IMR-90 (cell line): ENCODE measurements around the gene TRPV4. TPM values are rescaled to one million over a fixed set of nuclear protein-coding genes. Genes with fewer than 3 reads are reported as not detected.

Source experiments
- ATAC-seq: fragments of 200-7000 bp; cut with Tn5 transposase; 2 replicates; pipeline ENCODE4 v1.9.1; 2020; ENCODE audit warnings: low read depth, mild to moderate bottlenecking, moderate library complexity
- BruUV-seq: library from RNA; stranded (reverse); fragments of 400-500 nt; replicated peaks from 2 replicates; lab custom pipeline; 2021; lab: Mats Ljungman, UMichigan
- CTCF ChIA-PET: fragments of 300-600 bp; formaldehyde crosslinking; extraction: SDS; loops from one replicate; lab custom pipeline; 2021; ENCODE audit warnings: antibody characterized with exemption; lab: Yijun Ruan, JAX
- POLR2A ChIA-PET: fragments of 300-600 bp; sonication (Branson Sonifier 250); formaldehyde crosslinking; loops from one replicate; lab custom pipeline; 2022; ENCODE audit warnings: antibody characterized with exemption; ENCODE audit not compliant: unreplicated experiment; lab: Charles Lee
- DNase-seq: peaks from one replicate; pipeline ENCODE4 v3.0.0; 2013
- H2AFZ ChIP-seq: replicated peaks from 2 replicates; pipeline ENCODE3; 2013; ENCODE audit warnings: low read length, mild to moderate bottlenecking; ENCODE audit not compliant: poor library complexity
- H2AK5ac ChIP-seq: 2 replicates; pipeline ENCODE4 v1.6.1; 2013; ENCODE audit warnings: low read depth, low read length, inconsistent platforms
- H2AK9ac ChIP-seq: replicated peaks from 2 replicates; pipeline ENCODE3; 2013; ENCODE audit warnings: mild to moderate bottlenecking, low read depth, low read length, moderate library complexity; ENCODE audit not compliant: poor library complexity
- H2BK120ac ChIP-seq: 2 replicates; pipeline ENCODE4 v1.6.1; 2013; ENCODE audit warnings: low read depth, low read length, inconsistent platforms
- H2BK15ac ChIP-seq: 3 replicates; pipeline ENCODE4 v1.6.1; 2013; ENCODE audit warnings: low read depth, low read length, inconsistent platforms
- H2BK20ac ChIP-seq: 2 replicates; pipeline ENCODE4 v1.6.1; 2013; ENCODE audit warnings: low read depth, mild to moderate bottlenecking, inconsistent platforms, low read length, moderate library complexity
- H2BK5ac ChIP-seq: 2 replicates; pipeline ENCODE4 v1.6.1; 2013; ENCODE audit warnings: mild to moderate bottlenecking, low read depth, low read length, inconsistent platforms; ENCODE audit not compliant: poor library complexity, severe bottlenecking
- H3K14ac ChIP-seq: replicated peaks from 2 replicates; pipeline ENCODE4 v1.6.1; 2013; ENCODE audit warnings: low read depth, low read length, inconsistent platforms
- H3K18ac ChIP-seq: 2 replicates; pipeline ENCODE4 v1.6.1; 2013; ENCODE audit warnings: low read depth, low read length, control low read depth
- H3K23ac ChIP-seq: 2 replicates; pipeline ENCODE4 v1.6.1; 2013; ENCODE audit warnings: low read depth, low read length, inconsistent platforms
- H3K27ac ChIP-seq: 2 replicates; pipeline ENCODE4 v1.5.1; 2013; ENCODE audit warnings: mild to moderate bottlenecking, control low read depth, low read length; ENCODE audit not compliant: insufficient read depth
- H3K27me3 ChIP-seq: 2 replicates; pipeline ENCODE4 v1.6.1; 2013; ENCODE audit warnings: low read length; ENCODE audit not compliant: control insufficient read depth, insufficient read depth
- H3K36me3 ChIP-seq: 2 replicates; pipeline ENCODE4 v1.6.1; 2013; ENCODE audit warnings: low read length, mixed read lengths; ENCODE audit not compliant: control insufficient read depth, insufficient read depth
- H3K4ac ChIP-seq: 2 replicates; pipeline ENCODE4 v1.6.1; 2013; ENCODE audit warnings: low read depth, low read length, inconsistent platforms
- H3K4me1 ChIP-seq: 2 replicates; pipeline ENCODE4 v1.6.1; 2013; ENCODE audit warnings: low read length, mixed read lengths; ENCODE audit not compliant: control insufficient read depth, insufficient read depth
- H3K4me2 ChIP-seq: 2 replicates; pipeline ENCODE4 v1.6.1; 2013; ENCODE audit warnings: low read depth, mild to moderate bottlenecking, control low read depth, low read length, moderate library complexity
- H3K4me3 ChIP-seq: 2 replicates; pipeline ENCODE4 v1.5.1; 2013; ENCODE audit warnings: low read depth, mild to moderate bottlenecking, control low read depth, low read length, moderate library complexity; ENCODE audit not compliant: insufficient read depth
- H3K56ac ChIP-seq: 2 replicates; pipeline ENCODE4 v1.6.1; 2013; ENCODE audit warnings: low read length, inconsistent platforms; ENCODE audit not compliant: insufficient read depth; ENCODE audit errors: extremely low read depth
- H3K79me1 ChIP-seq, 2 experiments: 2 replicates each; pipeline ENCODE4 v1.6.1; 2013; ENCODE audit warnings: low read length in 2 of 2, inconsistent platforms in 1 of 2, low read depth in 1 of 2
- H3K9ac ChIP-seq: 2 replicates; pipeline ENCODE4 v1.6.1; 2013; ENCODE audit warnings: low read depth, low read length, control low read depth
- H3K9me1 ChIP-seq: 2 replicates; pipeline ENCODE4 v1.6.1; 2013; ENCODE audit warnings: low read length, inconsistent platforms; ENCODE audit not compliant: insufficient read depth
- H3K9me3 ChIP-seq: 2 replicates; pipeline ENCODE4 v1.6.1; 2013; ENCODE audit warnings: low read length; ENCODE audit not compliant: control insufficient read depth, insufficient read depth
- H4K20me1 ChIP-seq: 2 replicates; pipeline ENCODE4 v1.6.1; 2013; ENCODE audit warnings: low read length, inconsistent platforms; ENCODE audit not compliant: insufficient read depth
- H4K5ac ChIP-seq: 2 replicates; pipeline ENCODE4 v1.6.1; 2013; ENCODE audit warnings: mild to moderate bottlenecking, low read depth, low read length, control low read depth
- H4K8ac ChIP-seq, 2 experiments: 2 replicates each; pipeline ENCODE4 v1.6.1; 2013; ENCODE audit warnings: low read depth in 2 of 2, low read length in 2 of 2, control low read depth in 1 of 2, inconsistent platforms in 1 of 2
- H4K91ac ChIP-seq: 2 replicates; pipeline ENCODE4 v1.6.1; 2013; ENCODE audit warnings: low read depth, low read length, inconsistent platforms; ENCODE audit not compliant: insufficient read depth
- BHLHE40 ChIP-seq: fragments of 150-350 bp; IDR thresholded peaks from 2 replicates; pipeline ENCODE4 v1.6.1; 2016; ENCODE audit warnings: mild to moderate bottlenecking, low read depth, low read length
- CEBPB ChIP-seq: IDR thresholded peaks from 2 replicates; pipeline ENCODE4 v1.6.1; 2012; ENCODE audit warnings: low read depth, low read length, improper control_type of control experiment
- CHD1 ChIP-seq: IDR thresholded peaks from 2 replicates; pipeline ENCODE4 v1.6.1; 2012; ENCODE audit warnings: low read depth, low read length, improper control_type of control experiment
- ELK1 ChIP-seq: fragments of 150-350 bp; IDR thresholded peaks from 2 replicates; pipeline ENCODE4 v1.6.1; 2016; ENCODE audit warnings: low read depth, mild to moderate bottlenecking, low read length, moderate library complexity, borderline replicate concordance
- FOS ChIP-seq: fragments of 150-350 bp; IDR thresholded peaks from 2 replicates; pipeline ENCODE4 v1.6.1; 2016; ENCODE audit warnings: low read depth, low read length
- MAFK ChIP-seq: IDR thresholded peaks from 2 replicates; pipeline ENCODE4 v1.6.1; 2012; ENCODE audit warnings: low read depth, low read length, improper control_type of control experiment
- MAZ ChIP-seq: IDR thresholded peaks from 2 replicates; pipeline ENCODE4 v1.6.1; 2012; ENCODE audit warnings: low read depth, mild to moderate bottlenecking, low read length, improper control_type of control experiment, moderate library complexity, borderline replicate concordance
- MXI1 ChIP-seq: IDR thresholded peaks from 2 replicates; pipeline ENCODE4 v1.6.1; 2012; ENCODE audit warnings: low read depth, mild to moderate bottlenecking, low read length, moderate library complexity, borderline replicate concordance
- NFE2L2 ChIP-seq: fragments of 150-350 bp; IDR thresholded peaks from 2 replicates; pipeline ENCODE4 v1.6.1; 2016; ENCODE audit warnings: low read depth, mild to moderate bottlenecking, low read length
- POLR2A ChIP-seq: IDR thresholded peaks from 2 replicates; pipeline ENCODE4 v1.6.1; 2012; ENCODE audit warnings: mild to moderate bottlenecking, low read depth, low read length
- RAD21 ChIP-seq: IDR thresholded peaks from 2 replicates; pipeline ENCODE4 v1.6.1; 2012; ENCODE audit warnings: low read length, improper control_type of control experiment
- RCOR1 ChIP-seq: IDR thresholded peaks from 2 replicates; pipeline ENCODE4 v1.6.1; 2012; ENCODE audit warnings: mild to moderate bottlenecking, low read length, improper control_type of control experiment; ENCODE audit not compliant: insufficient replicate concordance
- RFX5 ChIP-seq: IDR thresholded peaks from 2 replicates; pipeline ENCODE4 v1.8.0; 2012; ENCODE audit warnings: low read depth, mild to moderate bottlenecking, low read length, moderate library complexity
- USF2 ChIP-seq: fragments of 150-350 bp; IDR thresholded peaks from 2 replicates; pipeline ENCODE4 v1.6.1; 2017; ENCODE audit warnings: mild to moderate bottlenecking, antibody characterized with exemption, low read length, low read depth
- WGBS, 2 experiments: methylation state at CpG; one replicate each; pipeline versions ENCODE4 v1.1.5 to v1.1.7; 2013; ENCODE audit warnings: missing lambda C conversion rate in 2 of 2; ENCODE audit not compliant: insufficient read length in 1 of 2; ENCODE audit errors: extremely low coverage in 2 of 2; 5-methylcytosine and 5-hydroxymethylcytosine counted together
- dilution Hi-C: fragments of 300-500 bp; cut with HindIII; formaldehyde crosslinking; loops from one replicate; pipeline ENCODE4 v1.14.3; 2018; ENCODE audit warnings: low sequenced_read_pairs; ENCODE audit not compliant: unreplicated experiment
- in situ Hi-C: fragments of 300-500 bp; cut with MboI; formaldehyde crosslinking; loops from 3 replicates; pipeline ENCODE4 v1.14.3; 2019; ENCODE audit warnings: low sequenced_read_pairs, inconsistent platforms, mixed read lengths
- intact Hi-C: fragments of 100-400 bp; cut with micrococcal nuclease; formaldehyde crosslinking; loops from 2 replicates; pipeline ENCODE4 v1.10.0; 2022
- polyA plus RNA-seq, 3 experiments: library from polyadenylated mRNA; depleted of rRNA; stranded (reverse); fragments of >200 nt; gene quantifications; 2 replicates each; pipeline ENCODE4 v1.2.3, GENCODE V29; 2012; ENCODE audit warnings: low replicate concordance in 1 of 3
- total RNA-seq: library from RNA; depleted of rRNA; stranded (reverse); fragments of >200 nt; gene quantifications from 2 replicates; pipeline ENCODE4 v1.2.3, GENCODE V29; 2012
- TF ChIP-seq, protein P1 (sequence below): conservative IDR thresholded peaks from 2 replicates; pipeline ENCODE4 v1.5.1; 2012; ENCODE audit warnings: mild to moderate bottlenecking, low read depth, low read length, improper control_type of control experiment

The TRPV4 gene
- total and polyA plus RNA-seq, 2 of the 4 experiments (the other 2 are of a cell fraction) = 1.1 to 6.1 TPM

DNA sequence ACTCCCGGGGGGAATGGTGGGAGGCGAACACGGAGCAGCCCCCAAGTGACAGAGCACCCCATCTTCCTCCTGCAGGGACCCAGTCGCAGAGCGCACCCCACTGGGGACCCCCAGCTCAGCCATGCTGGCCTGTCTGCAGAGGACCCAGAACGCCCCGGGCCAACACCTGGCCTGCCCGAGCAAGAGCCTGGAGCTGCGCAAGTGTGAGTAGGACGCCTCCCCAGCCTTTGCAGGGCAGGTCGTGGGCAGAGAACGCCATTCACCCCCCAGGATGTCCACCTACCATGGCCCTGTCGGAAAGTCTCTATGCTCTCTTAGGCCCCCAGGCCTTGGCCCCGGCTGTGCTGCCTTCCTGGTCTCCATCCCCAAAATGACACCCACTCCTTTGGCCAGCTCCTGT is 89.2 kb downstream of the TRPV4 start:
- POLR2A ChIA-PET = no interaction called here
- no TSS peak for BruUV-seq
- H3K9me3 ChIP-seq = no peaks in the 10 kb centered on the region

More for the DNA sequence above, 89.2 kb downstream of the TRPV4 start:
- Histone ChIP-seq H3K4me1 (peaks cover 5% of the 10 kb centered on the region; the same call in 1 of the 2 replicates), H2BK20ac (no peak overlapping the region), H3K27me3 (peaks cover 5% of the 10 kb centered on the region), H3K18ac (no peak overlapping the region; the same call in 1 of the 2 replicates), H3K79me1 (no peaks in the 10 kb centered on the region), H2BK120ac (no peak overlapping the region), H2AK9ac (no peak overlapping the region), H3K4me2 (no peak overlapping the region), H2AK5ac (no peak overlapping the region), H4K91ac (no peak overlapping the region), H4K5ac (no peak overlapping the region), H3K23ac (no peak overlapping the region), H3K4me3 (no peak overlapping the region), H4K8ac (no peak overlapping the region), H4K20me1 (no peaks in the 10 kb centered on the region), H2AFZ (no peak overlapping the region), H2BK5ac (no peak overlapping the region), H3K9me1 (peaks cover 7% of the 10 kb centered on the region), H3K9ac (no peak overlapping the region), H3K36me3 (no peaks in the 10 kb centered on the region), H3K4ac (no peak overlapping the region), H3K27ac (no peak overlapping the region), H3K56ac (no peak overlapping the region), H3K14ac (no peak overlapping the region), H2BK15ac (no peak overlapping the region)
- TF ChIP-seq MAFK (no peak), CEBPB (no peak), RAD21 (no peak), RFX5 (no peak), MXI1 (no peak), NFE2L2 (no peak), CHD1 (no peak), USF2 (no peak), FOS (no peak), BHLHE40 (no peak), RCOR1 (no peak), MAZ (no peak), POLR2A (no peak), ELK1 (no peak)
- TF ChIP-seq, protein P1, sequence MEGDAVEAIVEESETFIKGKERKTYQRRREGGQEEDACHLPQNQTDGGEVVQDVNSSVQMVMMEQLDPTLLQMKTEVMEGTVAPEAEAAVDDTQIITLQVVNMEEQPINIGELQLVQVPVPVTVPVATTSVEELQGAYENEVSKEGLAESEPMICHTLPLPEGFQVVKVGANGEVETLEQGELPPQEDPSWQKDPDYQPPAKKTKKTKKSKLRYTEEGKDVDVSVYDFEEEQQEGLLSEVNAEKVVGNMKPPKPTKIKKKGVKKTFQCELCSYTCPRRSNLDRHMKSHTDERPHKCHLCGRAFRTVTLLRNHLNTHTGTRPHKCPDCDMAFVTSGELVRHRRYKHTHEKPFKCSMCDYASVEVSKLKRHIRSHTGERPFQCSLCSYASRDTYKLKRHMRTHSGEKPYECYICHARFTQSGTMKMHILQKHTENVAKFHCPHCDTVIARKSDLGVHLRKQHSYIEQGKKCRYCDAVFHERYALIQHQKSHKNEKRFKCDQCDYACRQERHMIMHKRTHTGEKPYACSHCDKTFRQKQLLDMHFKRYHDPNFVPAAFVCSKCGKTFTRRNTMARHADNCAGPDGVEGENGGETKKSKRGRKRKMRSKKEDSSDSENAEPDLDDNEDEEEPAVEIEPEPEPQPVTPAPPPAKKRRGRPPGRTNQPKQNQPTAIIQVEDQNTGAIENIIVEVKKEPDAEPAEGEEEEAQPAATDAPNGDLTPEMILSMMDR = no peak
- 87% methylated on average over 11 of the region's 14 CpGs; no CpG with 5 or more reads in 1 of the 2 experiments for WGBS, 2 experiments
- CTCF ChIA-PET = interaction anchor here (1.3 kb wide), 1 partner anchor 31 kb away, joined by 3 read pairs; no protein-coding TSS in a partner anchor
- in situ Hi-C loops (no loop called here), intact Hi-C loops (no loop called here), dilution Hi-C loops (no loop called here)
- DNase-seq = no peak
- ATAC-seq = no peak
